ENCODE measurements around the gene TLE5. TPM values are rescaled to one million over a fixed set of nuclear protein-coding genes. Genes with fewer than 3 reads are reported as not detected.

The TLE5 gene
- total RNA-seq, 6 experiments from 2014 or later, result 119 to 198 (median 152) TPM

DNA sequence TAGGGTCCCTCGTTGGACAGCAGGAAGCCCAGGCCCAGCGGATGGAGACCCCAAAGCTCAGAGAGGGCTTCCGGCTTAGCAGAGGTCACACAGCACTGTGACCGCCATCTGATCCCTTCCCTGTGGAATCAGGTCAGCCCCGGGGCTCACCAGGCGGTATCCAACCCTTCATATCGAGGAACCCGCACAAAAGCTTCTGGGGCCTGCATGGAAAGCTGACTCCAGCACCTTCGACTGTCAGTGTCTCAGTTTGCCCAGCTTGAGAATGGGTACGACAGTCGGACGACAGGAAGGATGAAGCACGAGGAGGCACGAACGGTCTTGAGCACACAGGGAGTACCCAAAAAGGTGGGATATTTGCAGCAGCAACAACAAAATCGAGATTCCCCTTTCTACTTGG lies 2.6 kb downstream of the TLE5 start:
- TF ChIP-seq CTCF (IDR thresholded peaks at IDR 0.05) (no peak), POLR2A (IDR thresholded peaks at IDR 0.05) (no peak)
- intact Hi-C loops (cut with DNase I), result no loop called here
- DNase-seq (no peak), ATAC-seq (no peak)
- H3K36me3 ChIP-seq, result peaks cover 0 to 27% (median 8%) of the 10 kb centered on the region in 4 donors
- H3K27me3 ChIP-seq, result no peaks in the 10 kb centered on the region
- no peak overlapping the region for H3K27ac ChIP-seq
- H3K4me1 ChIP-seq, result peaks cover 0 to 16% (median 7%) of the 10 kb centered on the region in 4 donors
- H3K4me3 ChIP-seq, result no peak overlapping the region
- no peaks in the 10 kb centered on the region for H3K9me3 ChIP-seq
- WGBS (ENCODE audit: insufficient coverage, low coverage, low lambda C conversion rate, missing lambda C conversion rate), result 69% methylated on average over 13 of the region's 16 CpGs

- Histone ChIP-seq H3K4me3 (no peak overlapping the region), H3K27me3 (no peaks in the 10 kb centered on the region), H3K27ac (no peak overlapping the region), H3K4me1 (peaks cover 0 to 16% (median 7%) of the 10 kb centered on the region in 4 donors), H3K9me3 (no peaks in the 10 kb centered on the region), H3K36me3 (peaks cover 0 to 32% (median 11%) of the 10 kb centered on the region in 4 donors)
- TF ChIP-seq CTCF (IDR thresholded peaks at IDR 0.05) (no peak), POLR2A (IDR thresholded peaks at IDR 0.05) (no peak)
- intact Hi-C loops (cut with DNase I), result no loop called here
- 73% methylated on average over 10 of the region's 10 CpGs for WGBS (ENCODE audit: insufficient coverage, low coverage, low lambda C conversion rate, missing lambda C conversion rate)
- no peak for ATAC-seq
- DNase-seq, result no peak
Observed at GRCh38 chr19:3058821-3059314, 3.4 kb downstream of the TLE5 start.

- TF ChIP-seq CTCF (IDR thresholded peaks at IDR 0.05) (no peak), POLR2A (IDR thresholded peaks at IDR 0.05) (no peak)
- H3K27ac ChIP-seq, result peak overlapping the region in 1 of 3 donors; percentile 22
- DNase-seq (no peak), ATAC-seq (no peak)
- peaks cover 0 to 32% (median 12%) of the 10 kb centered on the region in 4 donors for H3K36me3 ChIP-seq
- H3K27me3 ChIP-seq, result no peaks in the 10 kb centered on the region
- no peaks in the 10 kb centered on the region for H3K9me3 ChIP-seq
- H3K4me1 ChIP-seq, result peaks cover 0 to 16% (median 7%) of the 10 kb centered on the region in 4 donors
- intact Hi-C loops (cut with DNase I), result no loop called here
- H3K4me3 ChIP-seq, result no peak overlapping the region
- 54% methylated on average over 8 of the region's 20 CpGs for WGBS (ENCODE audit: insufficient coverage, low coverage, low lambda C conversion rate, missing lambda C conversion rate)
Observed at GRCh38 chr19:3058009-3058820, 4.1 kb downstream of the TLE5 start.

- H3K27me3 ChIP-seq, result no peaks in the 10 kb centered on the region
- peak; percentile 87 to 94 (median 91) for DNase-seq
- 10% methylated on average over 16 of the region's 26 CpGs for WGBS (ENCODE audit: insufficient coverage, low coverage, low lambda C conversion rate, missing lambda C conversion rate)
- peaks cover 0 to 32% (median 12%) of the 10 kb centered on the region in 4 donors for H3K36me3 ChIP-seq
- peak overlapping the region; percentile 18 to 26 (median 22) for H3K27ac ChIP-seq
- intact Hi-C loops (cut with DNase I), result no loop called here
- no peak for TF ChIP-seq POLR2A (IDR thresholded peaks at IDR 0.05)
- TF ChIP-seq CTCF (IDR thresholded peaks at IDR 0.05), result peak in 1 of 4 donors; percentile 4
- ATAC-seq, result peak; percentile 83 to 86 (median 86)
- H3K4me1 ChIP-seq, result peaks cover 0 to 16% (median 7%) of the 10 kb centered on the region in 4 donors
- H3K9me3 ChIP-seq, result no peaks in the 10 kb centered on the region
- no peak overlapping the region for H3K4me3 ChIP-seq
Observed at GRCh38 chr19:3057275-3057714, 5.0 kb downstream of the TLE5 start.
